ENCODE data around the gene SYNJ1.
A peak's percentile ranks its signal among the peaks of the same experiment; 100 is the strongest.
"Not testable (repeated sequence)": the region's sequence is repeated elsewhere in the genome, so short reads cannot be mapped to it uniquely, and the experiment has no call there.

SYNJ1 gene

GRCh38 chr21:32733990-32734613 is 6.3 kb upstream of the SYNJ1 start:
- DNase-seq, result no peak

GRCh38 chr21:32733356-32733755 is 5.5 kb upstream of the SYNJ1 start:
- no peak for DNase-seq

DNA sequence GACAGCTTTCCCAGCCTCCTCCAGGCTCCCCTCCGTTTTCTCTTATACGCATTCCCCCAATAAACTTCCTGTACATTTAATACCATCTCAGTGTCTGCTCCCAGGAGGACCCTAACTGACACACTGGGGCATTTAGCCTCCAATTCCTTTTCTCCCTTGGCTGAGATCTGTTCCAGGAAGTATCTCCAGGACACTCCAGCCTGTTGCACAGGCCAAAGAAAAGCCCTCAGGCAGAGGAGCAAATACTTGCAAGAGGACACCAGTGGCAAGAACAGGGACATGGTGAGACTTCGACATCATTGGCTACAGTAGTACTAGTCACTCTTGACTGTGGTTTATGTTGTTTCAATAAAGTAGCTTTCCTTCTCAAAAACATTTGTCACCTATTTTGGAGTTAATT is 4.7 kb upstream of the SYNJ1 start:
- DNase-seq, result no peak

DNA sequence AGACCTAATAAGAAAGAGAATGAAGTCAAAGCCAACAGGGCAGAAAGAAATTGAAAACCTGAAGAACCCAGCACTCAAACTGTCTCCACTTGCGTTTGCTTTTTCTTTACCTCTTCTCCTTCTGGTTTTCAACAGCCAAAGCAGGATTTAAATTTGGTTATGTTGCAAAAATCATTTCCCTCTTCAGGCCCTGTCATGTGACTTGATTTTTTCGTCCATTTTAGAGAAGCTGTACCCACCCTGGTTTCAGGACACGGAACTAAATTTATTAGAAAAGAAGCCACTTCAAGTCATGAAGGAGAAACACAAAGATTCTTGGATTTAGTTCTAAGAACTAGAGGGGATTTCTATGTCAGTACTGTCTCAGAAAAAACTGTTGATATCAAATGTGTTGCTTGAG is 1.0 kb upstream of the SYNJ1 start:
- no peak for DNase-seq

DNA sequence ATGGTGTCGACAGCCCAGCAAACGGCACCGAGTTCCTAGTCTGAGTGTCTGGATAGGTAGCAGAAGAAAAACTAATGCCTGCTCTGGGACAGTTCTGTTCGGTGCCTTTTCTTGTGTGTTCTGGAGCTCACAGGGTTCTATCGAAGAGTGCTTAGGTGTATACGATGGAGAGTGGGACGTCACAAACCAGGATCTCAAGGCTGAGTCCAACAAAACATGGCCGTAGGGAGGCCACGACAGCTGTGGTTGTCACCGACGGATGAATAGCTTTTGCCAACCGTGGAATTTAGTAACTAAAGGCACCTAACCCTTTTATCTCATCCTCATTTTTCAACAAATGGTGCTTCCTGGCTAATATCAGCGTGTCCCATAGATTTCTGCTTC is 635 bp upstream of the SYNJ1 start:
- DNase-seq, result no peak

DNA sequence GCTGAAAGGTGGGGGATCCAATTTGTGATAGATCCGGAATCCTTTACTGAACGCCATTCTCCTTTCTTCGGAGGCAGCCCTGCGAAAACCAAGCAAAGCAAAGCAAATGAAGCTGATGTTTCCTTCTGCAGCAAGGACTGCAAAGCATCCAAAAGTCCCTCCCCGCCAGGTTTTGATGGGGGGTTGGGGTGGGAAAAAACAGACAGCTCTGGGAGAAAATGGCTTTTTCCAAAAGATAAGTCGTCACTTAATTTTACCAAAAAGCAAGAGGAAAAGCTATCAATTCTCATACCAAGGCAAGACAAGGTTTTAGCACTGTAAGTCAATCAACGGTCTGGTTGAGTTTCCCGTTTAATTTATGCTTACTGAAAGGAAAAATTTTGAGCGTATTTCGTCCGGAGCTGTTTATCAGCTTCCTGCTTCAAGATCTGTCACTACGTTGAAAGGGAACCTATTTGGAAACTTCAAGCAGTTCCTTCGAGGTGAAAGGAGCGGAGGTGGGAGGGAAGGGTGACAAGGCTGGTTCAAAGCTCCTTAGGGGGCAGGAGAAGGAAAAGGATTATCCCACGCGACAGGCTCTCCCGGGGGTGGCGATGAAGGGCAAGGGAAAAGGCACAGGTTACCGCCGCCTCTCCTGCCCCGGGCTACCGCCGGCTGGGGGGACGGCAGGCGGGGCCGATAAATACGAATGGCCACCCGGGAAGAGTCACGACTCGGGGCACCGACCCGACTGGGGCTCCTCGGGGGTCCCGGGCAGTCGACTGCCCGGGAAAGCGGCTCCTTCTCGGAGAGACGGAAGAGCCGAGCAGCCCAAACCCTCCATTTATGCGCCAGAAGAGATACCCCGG is 750 bp downstream of the SYNJ1 start:
- peak in 3 of 5 donors; percentile 7 to 14 (median 10) for DNase-seq

DNA sequence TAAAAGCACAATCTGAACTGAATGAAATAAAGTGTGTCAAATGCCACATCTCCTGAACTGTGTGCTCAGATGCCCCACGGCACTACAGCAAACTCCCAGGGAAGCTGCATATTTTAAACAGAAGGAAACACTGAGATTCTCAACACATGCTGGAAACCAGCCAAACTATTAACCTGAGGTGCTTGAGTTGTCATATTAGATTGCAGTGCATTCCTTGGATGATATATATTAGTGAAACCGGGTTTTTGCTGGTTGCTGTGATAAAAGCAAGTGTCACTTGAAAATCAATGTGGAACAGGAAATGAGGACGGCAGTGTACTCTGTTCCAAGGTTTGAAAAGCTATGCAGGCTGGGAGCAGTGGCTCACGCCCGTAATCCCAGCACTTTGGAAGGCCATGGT is 8.7 kb downstream of the SYNJ1 start:
- DNase-seq, result no peak

DNA sequence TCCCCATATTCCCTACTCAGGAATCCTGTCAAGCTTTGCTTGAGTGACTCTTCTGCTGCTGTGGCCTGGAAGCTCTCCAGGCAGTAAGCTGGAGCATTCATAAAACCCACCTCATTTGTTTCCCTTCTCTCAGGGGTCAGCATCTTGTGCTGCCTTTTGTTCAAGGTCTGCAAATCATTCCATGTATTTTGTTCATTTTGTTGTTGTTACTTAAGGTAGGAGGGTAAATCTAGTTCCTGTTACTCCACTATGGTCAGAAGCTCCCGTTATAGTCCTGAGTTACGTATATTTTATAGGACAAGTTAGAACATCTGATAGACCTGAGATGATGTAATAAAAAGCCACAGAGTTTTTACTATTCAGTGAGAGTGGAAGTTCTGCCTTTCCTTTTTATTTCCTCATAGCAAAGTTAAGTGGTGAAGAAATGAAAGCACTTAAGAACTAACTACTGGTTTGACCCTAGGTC is 9.9 kb downstream of the SYNJ1 start:
- no peak for DNase-seq

GRCh38 chr21:32716486-32716885 is 11.3 kb downstream of the SYNJ1 start:
- DNase-seq, result no peak

DNA sequence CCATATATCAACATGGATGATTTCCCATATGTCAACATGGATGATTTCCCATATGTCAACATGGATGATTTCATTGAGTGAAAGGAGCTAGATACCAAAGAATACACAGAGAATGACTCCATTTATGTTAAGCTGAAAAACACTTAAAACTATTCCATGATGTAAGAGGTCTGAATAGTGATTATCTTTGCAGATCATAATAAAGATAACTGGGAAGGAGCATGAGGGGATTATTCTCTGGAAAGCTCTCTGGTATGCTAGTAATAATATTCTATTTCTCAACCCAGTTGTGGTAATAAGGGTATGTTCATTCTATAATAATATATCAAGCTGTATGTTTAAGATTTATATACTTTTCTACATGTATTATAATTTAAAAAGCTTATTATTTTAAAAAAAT is 14.1 kb downstream of the SYNJ1 start:
- no peak for DNase-seq

DNA sequence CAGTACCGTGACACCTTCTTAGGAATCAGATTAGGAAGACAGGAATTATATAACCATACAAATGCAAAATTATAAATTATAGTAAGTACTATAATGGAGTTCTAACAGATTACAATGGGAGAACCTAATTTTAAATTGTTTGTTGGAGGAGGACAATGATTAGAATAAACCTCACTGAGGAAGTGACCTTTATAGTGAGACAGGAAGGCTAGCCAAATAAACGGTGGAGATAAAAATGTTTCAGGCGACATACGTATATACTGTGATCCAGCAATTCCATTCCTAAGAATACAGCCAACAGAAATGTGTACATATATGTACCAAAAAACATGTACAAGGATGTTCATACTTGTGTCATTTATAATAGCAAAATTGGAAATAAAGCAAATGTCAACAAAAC is 15.2 kb downstream of the SYNJ1 start:
- DNase-seq, result no peak

- peak in 1 of 5 donors; percentile 28 for DNase-seq
Measured at GRCh38 chr21:32712043-32712442, 15.8 kb downstream of the SYNJ1 start.

- no peak for DNase-seq
Measured at GRCh38 chr21:32710987-32711386, 16.8 kb downstream of the SYNJ1 start.

GRCh38 chr21:32710069-32710784 is 17.6 kb downstream of the SYNJ1 start:
- no peak for DNase-seq

DNA sequence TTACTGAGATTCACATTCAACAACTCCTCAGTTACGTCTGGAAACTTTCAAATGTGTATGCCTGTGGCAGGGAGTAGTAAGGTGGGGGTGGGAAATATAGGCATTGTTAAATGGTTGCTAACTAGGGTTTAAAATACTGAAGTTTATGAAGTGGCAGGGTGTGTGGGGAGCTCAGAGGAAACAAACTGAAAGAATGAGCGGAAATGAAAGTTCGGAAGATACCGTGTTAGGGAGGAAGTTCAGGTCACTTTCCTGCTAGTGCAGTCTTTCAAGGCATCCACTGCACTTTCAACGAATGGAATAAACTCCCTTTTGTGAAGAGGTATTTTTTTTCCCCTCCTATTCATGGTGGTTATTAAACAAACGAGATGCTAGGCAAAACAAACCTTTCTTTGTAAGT is 19.7 kb downstream of the SYNJ1 start:
- DNase-seq, result no peak

GRCh38 chr21:32705901-32706300 is 21.9 kb downstream of the SYNJ1 start:
- DNase-seq, result no peak

DNA sequence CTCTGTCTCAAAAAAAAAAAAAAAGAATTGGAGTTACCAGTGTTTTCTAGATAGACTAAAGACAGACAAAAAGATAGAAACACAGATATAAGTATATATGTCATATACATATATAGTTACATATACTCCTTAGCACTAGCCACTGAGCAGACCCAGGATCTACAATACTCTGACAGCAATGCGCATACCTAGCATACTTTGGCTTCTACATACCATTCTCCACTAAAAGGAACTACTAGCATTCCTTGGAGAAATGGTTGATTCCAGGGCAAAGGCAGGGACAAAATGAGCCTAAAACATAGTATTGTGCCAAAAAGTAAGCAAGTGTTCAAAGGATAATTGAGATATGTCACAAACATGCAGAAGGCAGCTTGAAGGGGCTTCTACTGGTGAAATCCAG is 22.7 kb downstream of the SYNJ1 start:
- DNase-seq, result no peak

GRCh38 chr21:32702702-32703101 is 25.1 kb downstream of the SYNJ1 start:
- peak in 1 of 5 donors; percentile 8 for DNase-seq

DNA sequence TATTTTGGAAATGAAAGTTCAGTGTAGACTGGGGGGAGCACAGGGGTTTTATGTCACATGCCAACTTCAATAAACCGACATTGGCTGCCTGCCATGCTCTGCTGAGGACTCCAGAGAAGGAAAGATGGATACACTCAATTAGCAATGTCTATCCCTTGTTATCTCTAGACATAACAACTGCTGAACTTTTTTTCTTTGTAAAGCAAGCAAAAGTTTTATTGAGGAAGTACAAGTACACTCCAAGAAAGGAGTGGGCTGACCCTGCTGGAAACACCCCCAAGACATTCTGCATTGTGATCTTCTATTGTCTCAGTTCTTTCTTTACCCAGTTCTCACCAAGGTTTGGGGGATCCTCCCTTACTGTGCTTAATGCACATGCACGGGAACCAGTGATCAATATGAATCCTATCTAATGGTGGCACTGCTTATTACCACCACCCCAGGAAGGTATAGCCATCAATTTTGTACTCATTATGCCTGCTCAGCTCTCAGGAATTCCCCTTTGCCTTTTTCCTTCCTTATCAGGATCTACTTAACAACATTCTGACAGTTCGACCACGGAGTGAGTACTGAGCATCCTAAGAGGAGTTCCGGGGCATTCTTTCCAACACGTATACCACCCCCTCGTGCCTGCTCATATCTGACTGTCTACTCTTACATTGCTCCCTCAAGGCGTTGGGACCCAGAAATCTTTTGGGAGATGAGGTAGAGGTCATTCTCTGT is 28.7 kb downstream of the SYNJ1 start:
- no peak for DNase-seq

GRCh38 chr21:32698286-32698685 is 29.5 kb downstream of the SYNJ1 start:
- no peak for DNase-seq

DNA sequence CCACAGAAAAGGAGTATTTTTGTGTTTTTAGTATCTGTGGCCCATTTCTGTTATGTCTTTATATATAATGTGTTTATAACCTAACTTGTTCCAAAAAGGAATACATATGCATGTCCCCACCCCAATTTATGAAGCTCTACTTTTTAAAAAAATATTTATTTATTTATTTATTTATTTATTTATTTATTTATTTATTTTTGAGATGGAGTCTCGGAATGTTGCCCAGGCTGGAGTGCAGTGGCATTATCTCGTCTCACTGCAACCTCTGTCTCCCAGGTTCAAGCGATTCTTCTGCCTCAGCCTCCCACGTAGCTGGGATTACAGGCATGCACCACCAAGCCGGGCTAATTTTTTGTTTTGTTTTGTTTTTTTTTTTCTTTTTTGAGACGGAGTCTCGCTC is 32.3 kb downstream of the SYNJ1 start:
- not testable (repeated sequence) for DNase-seq

DNA sequence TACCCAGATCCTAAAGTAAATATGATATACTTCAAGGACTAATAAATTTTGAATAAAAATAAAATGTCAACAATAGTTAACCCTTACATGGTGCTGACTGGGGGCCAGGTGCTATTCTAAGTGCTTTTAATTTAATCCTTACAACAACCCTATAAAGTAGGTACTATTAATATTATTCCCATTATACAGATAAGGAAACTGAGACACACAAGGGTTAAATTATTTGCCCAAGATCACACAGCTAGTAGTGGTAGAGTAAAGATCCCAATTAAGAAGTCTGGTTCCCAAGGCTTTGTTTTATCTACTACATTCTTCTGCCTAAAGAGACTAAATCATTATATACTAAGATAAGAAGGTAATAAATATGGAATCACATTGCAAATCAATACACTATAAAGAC is 34.2 kb downstream of the SYNJ1 start:
- no peak for DNase-seq

- no peak for DNase-seq
Measured at GRCh38 chr21:32690085-32690484, 37.7 kb downstream of the SYNJ1 start.

All from T-helper 1 cell (primary cell).